GM19025 (cell line): ENCODE results near the gene TAS1R2.

ENCODE experiments used
- ATAC-seq: cut with Tn5 transposase; IDR thresholded peaks from one replicate; pipeline ENCODE4 v1.9.1; 2021; ENCODE audit warnings: mild to moderate bottlenecking, low read depth, moderate library complexity; ENCODE audit not compliant: unreplicated experiment

The TAS1R2 gene

DNA sequence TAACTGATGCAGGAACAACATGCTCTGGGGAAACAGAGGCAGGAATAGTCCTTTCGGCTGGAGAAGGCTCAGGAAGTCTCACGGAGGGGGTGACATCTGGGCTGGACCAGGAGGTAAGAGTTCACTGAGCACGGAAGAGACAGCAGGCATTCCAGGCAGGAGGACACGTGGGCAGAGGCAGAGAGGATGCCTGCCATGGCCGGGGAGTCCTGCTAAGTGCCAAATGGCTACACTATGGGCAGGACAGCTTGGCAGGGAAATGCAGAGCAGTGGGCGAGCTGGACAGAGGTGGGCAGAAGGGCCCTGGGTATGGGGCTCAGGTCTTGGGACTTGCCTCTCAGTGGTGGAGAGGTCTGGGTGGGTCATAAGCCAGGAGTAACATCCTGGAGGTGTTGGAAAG lies 25.3 kb upstream of the TAS1R2 start:
- ATAC-seq = no peak

DNA sequence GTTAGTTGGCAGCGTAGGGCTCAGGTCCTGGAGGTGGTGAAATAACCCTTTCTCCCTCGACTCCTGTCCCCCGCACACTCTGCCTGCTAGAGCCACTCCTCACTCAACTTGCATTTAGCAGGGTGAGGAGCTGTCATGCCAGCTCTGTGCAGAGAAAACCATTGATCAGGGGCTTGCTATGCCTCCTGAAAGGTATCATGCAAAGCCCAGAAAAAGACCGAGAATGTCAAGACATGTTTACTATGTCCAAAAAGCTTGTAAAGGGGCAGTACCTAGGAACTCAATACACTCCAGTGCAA lies 24.9 kb upstream of the TAS1R2 start:
- no peak for ATAC-seq

DNA sequence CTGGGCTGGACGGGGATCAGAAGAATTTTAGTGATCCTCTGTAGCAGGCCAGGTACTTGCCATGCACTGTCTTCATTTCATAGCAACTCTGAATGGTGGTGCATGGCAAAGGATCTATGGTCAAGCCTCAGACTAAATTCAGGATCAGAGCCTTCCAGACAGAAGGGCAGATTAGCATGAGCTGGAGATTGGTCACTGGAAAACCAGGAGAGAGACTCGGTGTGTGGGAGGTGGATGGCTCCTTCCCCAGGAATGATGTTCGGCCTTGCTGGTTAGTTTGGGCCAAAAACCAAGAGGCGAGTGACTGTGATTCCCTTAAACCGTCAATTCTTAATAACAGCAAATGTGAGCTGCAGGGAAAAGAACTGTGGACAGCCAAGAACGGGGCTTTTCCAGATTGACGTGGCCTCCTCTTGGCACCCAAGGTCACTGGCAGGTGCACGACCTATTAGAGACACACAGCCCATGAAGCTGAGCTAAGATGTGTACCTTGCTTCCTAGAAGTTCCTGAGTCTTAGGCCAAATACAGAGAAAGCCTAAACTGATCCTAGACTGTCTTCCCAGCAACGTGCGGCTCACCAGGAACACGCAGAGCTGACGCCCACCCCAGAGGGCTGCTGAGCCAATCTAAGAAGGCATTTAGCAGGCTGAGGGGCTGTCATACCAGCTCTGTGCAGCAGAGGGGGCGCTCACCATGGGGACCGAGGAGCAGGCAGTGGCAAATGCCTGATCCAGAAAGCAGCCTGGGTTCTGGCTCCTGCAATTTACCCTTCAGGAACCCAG lies 24.4 kb upstream of the TAS1R2 start:
- no peak for ATAC-seq

DNA sequence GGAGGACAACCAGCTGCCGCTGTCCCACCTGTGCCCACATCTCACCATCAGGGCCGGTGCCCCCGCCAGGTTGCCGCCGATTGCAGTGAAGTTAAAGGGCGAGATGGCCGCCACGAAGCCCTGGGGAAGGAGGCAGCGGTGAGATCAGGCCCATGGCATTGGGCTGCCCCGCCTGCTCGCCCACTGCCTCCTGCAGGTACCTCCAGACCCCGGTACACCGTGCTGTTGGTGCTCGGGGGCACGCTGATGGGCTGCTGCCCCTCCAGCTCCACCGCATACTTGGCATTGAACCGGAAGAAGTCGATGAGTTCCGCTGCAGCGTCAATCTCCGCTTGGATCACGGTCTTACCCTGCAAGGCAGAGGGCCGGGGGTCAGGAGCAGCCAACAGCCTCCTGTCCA lies 23.6 kb upstream of the TAS1R2 start:
- ATAC-seq = no peak

DNA sequence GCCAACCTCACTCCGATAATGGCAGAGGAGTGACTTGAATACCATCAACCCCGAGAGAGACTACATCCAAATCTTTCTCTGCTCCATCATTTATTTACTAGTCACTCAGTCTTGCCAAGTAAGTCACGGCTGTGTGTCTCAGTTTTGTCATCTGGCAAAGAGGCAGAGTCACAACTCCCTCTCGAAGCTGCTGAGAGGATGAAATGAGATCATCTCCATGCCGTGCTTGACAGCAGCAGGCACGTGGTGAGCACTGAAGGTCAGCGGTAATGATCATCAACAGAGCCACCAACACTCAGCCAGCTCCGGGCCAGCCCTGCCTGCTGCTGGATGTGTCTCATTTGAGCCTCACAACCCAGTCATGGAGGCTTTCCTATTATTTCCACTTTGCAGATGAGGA lies 23.0 kb upstream of the TAS1R2 start:
- no peak for ATAC-seq

DNA sequence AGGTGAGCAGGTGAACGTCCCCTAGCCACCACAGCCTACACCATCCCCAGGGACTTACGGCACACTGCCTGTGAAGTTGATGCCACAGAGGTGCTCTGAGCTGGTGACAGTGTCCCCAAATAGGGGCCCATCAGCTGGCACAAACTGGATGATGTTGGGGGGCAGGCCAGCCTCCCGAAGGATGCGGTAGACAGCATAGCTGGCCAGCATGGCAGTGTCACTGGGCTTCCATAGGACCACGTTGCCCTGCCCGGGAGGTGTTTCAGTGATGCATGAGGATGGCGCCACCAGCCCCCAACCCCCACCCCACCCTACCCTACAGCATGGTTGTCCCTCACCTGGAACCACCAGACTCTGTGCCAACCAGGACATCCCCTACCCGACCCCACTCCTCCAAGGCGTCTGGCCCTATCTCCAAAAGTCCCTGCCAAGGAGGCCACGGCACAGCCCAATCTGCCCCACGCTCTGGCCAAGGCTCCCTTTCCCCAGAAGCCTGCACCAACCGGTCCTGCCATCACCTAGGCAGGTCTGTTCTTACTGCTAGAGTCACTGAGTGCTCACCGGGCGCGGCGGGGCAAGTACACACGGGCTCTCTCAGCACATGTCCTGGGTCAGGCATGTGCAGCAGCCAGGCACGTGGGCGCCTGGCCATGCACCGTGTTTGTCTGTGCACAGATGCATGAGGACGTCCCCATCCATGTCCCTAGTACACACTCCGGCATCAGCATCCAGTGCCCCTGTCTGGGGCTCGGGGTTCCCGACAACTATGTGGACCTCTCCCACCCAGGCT lies 22.4 kb upstream of the TAS1R2 start:
- ATAC-seq = no peak

DNA sequence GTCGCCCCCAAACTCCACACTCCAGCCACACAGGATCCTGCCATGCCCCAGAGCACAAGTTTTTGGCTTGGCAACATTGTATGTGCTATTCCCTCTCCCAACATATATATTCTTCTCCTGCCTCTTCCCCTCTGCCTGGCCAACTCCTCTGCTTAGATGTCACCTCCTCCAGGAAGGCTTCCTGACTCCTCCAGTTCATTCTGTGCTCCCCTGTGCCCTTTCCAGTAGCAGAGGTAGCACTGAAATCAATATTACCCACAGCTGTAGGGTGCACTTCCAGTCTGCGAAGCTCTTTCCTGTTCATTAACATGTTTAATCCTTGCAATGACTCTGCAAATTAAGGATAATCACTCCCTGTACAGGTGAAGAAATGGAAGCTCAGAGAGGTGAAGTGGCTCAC lies 21.7 kb upstream of the TAS1R2 start:
- ATAC-seq = no peak

DNA sequence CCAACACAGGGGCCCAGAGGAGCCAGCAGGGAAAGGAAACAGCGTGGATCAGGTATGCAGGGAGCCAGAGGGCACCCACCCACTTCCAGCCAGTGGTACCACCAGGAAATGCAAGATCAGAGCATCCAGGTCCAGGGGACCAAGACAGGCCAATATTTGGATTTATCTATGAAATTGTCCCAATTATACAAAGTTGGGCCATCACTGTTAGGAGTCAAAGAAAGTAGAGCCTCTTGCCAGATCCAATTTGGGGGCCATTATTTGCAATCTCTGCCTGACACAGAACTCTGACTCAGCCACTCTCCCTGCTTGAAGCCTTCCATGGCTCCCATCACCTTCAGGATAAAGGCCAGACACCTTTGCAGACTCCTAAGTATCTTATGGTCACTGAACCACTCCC lies 21.1 kb upstream of the TAS1R2 start:
- no peak for ATAC-seq

DNA sequence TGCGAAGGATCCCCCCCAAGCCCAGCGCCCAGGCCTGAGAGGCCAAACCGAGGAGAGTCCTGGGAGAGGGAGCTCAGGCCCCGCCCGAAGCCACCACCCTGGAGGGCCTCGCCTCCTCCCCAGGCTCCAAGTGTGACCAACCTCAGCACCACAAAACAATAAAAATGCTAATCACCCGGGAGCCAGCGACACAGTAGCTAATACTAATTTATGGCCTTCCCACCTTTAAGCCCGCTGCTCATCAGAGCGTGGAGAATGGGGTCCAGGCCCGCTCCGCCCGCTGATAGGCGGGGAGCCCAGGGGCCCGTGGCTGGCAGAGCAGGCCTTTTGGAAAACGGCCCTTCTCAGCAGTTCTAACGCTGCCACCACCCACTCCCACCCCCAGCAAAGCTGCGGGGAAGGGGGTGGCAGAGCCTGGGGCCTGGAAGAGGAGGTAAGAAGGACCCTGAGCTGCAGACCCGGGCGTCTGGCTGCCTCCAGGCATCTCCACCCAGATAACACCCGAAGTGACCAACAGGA lies 20.4 kb upstream of the TAS1R2 start:
- ATAC-seq = no peak

DNA sequence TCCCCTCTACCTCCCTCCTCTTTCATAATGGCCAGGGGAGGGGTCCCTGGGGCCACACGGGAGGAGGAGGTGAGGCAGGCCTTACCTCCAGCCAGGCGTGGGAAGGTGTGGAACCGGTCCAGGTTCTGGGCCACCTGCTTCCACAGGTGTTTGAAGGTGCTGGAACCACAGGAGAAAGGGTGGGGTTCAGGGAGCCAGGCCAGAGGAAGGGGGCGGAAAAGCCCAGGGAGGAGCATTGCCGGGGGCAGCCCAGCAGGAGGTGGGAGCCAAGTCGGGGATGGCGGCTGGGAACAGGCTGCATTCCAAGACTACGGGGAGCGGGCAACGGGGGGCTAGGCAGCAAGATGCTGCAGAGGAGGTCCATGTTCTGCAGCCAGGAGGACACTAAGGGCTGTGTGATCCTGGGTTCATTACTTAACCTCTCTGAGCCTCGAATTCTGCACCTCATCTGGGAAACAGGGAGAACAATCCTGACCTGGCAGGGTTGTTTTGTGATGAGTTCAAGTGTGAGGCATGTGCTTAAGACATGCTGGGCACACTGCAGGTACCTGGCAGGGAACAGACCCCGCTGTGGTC lies 19.8 kb upstream of the TAS1R2 start:
- ATAC-seq = no peak

DNA sequence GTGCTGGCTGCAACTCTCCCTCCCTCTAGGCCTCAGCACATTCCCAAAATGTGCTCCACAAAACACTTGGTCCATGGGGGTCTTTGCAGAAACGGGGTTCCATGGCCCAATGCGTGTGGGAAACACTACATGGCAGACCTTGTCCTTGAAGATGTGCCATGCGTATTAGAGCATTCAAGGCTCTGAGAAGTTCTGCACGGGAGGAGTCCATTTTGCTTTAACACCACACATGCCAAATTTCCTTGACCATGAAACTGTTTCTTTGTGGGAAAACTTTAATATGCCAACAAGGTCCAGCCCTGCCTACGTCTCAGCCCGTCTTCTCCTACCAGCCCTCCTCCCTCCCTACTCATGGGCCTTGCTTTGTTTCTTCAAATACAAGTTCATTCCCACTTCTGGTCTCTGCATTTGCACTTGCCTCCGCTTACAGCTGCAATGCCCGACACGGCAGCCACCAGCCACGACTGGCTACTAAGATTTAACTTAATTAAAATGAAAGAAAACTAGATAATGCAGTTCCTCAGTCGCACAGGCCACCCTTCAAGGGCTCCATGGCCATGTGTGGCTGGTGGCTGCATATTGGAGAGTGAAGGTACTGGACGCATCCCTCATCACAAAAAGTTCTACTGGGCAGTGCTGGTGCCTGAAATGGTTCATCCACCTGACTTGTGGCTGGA lies 19.2 kb upstream of the TAS1R2 start:
- no peak for ATAC-seq

DNA sequence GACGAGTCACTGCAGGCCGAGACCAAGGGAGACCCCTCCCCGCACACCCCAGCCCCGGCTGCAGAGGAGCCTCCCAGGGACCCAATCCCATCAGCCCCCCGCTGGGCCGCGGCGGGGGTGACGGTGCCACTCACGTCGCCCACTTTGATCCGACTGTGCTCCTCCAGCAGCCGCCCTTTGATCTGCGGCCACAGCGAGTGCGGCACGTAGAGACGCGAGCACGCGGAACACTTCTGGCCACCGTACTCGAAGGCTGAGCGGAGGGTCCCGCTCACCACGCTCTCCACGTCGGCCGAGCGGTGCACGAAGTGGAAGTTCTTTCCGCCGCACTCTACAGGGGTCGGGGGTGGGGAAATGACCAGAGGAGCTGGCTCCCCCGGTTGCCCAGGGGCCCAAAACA lies 17.8 kb upstream of the TAS1R2 start:
- ATAC-seq = no peak

DNA sequence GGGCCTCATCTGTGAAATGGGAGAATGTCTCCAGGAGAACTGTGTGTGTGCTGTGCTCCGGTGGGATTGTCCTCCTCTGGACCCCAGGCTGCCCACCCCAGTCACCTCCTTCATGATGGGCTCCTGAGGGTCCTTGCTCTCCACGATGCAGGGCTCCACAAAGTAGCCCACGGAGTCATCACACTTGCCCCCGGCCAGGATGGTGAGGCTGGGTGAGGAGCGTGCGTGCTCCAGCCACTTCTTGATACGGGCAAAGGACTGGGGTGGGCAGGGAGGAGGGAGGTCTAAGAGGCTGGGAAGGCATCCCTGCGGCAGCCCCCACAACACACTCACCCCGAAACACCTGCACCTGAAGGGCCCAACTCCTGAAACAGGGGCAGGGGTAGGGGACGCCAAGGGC lies 16.8 kb upstream of the TAS1R2 start:
- no peak for ATAC-seq

DNA sequence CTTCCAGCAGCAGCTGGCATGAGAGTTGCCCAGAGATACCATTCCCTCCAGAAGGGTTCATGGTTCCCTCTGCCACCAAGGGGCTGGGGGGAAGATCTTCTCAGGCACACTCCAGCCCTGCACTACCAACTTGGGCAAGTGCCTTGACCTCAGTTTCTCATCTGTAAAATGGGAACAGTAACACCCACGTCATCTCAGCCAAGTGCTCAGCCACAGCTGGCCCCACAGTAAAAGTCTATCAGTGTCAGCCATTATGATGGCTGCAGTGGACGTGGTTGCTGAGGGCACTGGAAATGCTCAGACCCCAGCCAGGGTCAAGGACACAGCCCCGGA lies 16.3 kb upstream of the TAS1R2 start:
- no peak for ATAC-seq

DNA sequence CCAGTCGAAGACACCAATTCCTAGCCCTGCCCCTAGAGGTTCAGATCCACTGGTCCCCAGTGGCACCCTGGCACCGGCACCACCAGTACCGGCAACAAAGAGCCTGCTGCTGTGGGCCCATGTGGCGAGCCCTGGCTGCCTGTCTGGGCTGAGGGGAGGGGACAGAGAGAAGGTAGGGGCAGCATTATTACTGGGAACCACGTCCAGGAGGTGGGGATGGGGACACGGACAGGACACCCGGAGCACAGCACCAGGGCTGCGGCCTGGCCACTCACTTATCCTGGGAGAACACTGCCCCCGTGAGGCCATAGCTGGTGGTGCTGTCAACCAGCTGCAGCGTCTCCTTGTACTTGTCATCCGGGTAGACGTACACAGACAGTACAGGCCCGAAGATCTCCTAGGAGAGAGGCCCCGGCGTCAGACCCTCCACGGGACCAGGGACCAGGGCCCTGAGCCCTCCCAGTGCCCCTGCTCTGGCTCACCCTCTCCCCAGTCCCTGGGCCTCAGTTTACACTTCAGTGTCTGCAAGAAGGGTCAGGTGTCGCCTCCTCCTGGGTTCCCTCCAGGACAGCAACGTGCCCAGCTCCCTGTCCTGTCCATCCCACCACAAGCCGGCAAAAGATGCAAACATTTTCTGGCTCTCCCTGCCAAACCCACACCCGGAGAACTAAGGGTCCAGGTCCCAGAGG lies 15.8 kb upstream of the TAS1R2 start:
- no peak for ATAC-seq

DNA sequence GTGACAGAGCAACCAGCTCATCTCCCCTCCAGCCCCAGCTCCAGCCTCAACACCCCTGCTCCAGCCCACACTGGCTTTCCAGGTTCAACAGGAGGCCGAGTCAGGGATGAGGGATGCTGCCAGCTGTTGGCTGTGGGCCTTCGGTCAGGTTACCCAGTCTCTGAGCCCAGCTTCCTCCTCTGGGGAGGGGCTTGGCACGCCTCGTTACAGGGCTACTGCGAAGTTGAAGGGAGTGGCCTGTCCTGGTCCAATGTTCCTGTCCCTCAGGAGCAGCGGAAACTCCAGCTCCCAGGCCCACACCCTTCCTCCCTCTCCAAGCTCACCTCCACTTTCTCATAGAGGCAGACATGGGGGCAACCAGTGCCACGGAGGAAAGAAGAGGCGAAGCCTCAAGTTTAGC lies 15.1 kb upstream of the TAS1R2 start:
- no peak for ATAC-seq

DNA sequence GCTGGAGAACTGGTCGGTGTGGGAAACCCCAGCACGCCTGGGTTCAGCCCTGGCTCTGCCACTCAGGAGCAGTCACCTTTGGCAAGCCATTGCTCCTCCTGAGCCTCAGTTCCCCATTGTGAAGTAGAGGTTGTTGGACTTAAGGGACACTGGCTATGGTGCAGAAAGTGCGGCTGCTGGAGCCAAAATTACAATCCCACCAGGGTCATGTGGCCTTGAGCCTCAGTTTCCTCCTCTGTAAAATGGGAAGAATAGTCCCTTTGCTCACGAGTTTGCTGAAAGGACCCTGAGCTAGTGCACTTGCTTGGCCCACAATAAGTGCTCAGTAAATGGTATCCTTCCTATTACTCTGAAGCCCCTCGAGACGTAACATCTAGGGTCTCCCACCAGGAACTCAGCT lies 14.6 kb upstream of the TAS1R2 start:
- ATAC-seq = no peak

DNA sequence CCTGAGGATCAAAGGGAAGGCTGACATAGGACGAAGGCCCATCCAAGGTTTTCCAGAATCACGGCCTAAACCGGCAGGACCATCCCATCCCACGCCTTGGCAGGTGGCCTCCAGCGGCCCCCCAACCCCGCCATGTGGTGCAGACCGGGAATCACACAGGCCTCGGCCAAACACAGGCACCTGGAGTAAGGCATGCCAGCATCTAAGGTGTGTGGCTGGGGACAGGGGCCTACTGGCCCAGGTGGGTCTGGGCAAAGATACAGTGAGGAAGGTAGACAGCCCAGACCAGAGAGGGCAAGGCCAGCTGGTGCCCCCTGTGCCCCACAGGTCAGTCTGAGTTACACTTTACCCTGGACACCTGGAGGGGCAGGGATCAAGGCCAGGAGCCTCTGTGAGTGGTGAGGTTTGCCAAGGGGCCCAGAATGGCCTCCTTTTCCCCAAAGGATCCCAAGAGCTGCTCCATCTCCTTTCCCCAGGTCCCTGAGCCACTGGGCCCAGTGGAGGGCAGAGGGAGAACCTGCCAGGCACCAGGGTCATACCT lies 12.7 kb upstream of the TAS1R2 start:
- ATAC-seq = no peak

DNA sequence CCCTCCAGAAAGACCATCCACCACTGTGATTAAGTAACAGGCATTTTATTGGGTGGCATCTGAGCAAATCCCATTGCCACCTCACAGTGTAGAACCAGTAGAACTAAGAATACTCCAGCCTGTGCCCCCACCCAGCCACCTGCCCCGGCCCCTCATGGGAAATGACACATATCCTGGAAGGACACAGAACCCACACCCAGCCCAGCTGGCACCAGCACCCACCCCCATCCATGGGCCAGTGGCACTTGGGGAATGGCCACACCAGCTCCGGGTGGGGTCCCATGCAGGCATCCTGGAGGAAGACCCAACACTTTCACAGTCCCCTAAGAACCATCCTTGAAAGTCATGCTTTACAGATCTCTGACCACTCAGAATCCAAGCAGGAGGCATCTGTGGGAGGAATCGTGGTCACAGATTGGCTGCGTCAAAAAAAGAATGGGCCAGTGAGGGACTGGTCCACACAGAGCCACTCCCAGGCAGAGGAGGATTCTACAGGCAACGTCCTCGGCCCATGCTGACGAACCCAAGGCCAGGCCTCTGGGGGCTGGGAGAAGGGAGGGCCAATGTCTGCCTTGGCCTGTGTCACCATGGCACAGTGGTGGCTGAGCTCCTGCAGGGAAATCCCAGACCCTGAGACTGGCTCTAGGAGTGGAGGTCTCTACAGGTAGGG lies 12.1 kb upstream of the TAS1R2 start:
- ATAC-seq = no peak

DNA sequence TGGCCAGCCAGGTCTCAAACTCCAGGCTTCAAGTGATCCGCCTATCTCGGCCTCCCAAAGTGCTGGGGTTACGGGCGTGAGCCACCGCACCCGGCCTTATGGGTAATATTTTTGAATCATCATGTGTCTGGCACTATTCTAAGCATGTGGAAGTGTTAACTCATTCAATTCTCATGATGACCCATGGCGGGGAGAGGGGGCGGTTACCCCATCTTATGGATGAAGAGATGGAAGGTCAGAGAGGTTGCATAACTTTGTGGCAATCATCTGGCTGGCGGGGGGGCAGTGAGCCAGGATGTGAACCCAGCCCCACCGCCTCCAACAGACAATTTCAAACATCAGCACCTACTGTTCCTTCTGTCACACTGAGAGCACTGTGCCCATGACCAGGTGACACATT lies 11.5 kb upstream of the TAS1R2 start:
- ATAC-seq = no peak
